Embryonic facial prominence (tissue), 1 donor: ENCODE results near the gene ZNRF3.
"Not testable (repeated sequence)": the region's sequence is repeated elsewhere in the genome, so short reads cannot be mapped to it uniquely, and the experiment has no call there.

Experiments
- DNase-seq: peaks from one replicate; pipeline ENCODE4 v3.0.0-alpha.2; 2016; ENCODE audit errors: extremely low spot score

Gene ZNRF3

GRCh38 chr22:28882878-28883656 is at the start of gene ZNRF3:
TSS of gene ZNRF3 (plus strand) at chr22:28883572. CDS start at chr22:28883767, 195 bp downstream.
- peak; percentile 94 for DNase-seq

GRCh38 chr22:28835630-28836189 is 47.7 kb upstream of the ZNRF3 start:
- no peak for DNase-seq

GRCh38 chr22:28837640-28838039 is 45.7 kb upstream of the ZNRF3 start:
- no peak for DNase-seq

GRCh38 chr22:28838971-28839370 is 44.4 kb upstream of the ZNRF3 start:
- no peak for DNase-seq

GRCh38 chr22:28841111-28841510 is 42.3 kb upstream of the ZNRF3 start:
- no peak for DNase-seq

- DNase-seq = no peak
Observed at GRCh38 chr22:28843633-28844032, 39.7 kb upstream of the ZNRF3 start.

GRCh38 chr22:28844277-28844676 is 39.1 kb upstream of the ZNRF3 start:
- DNase-seq = not testable (repeated sequence)

- no peak for DNase-seq
Observed at GRCh38 chr22:28846994-28847393, 36.4 kb upstream of the ZNRF3 start.

- DNase-seq = peak; percentile 42
Observed at GRCh38 chr22:28855355-28856094, 27.8 kb upstream of the ZNRF3 start.

- no peak for DNase-seq
Observed at GRCh38 chr22:28856095-28856455, 27.3 kb upstream of the ZNRF3 start.

GRCh38 chr22:28857288-28857687 is 26.1 kb upstream of the ZNRF3 start:
- no peak for DNase-seq

- DNase-seq = no peak
Observed at GRCh38 chr22:28864878-28865596, 18.3 kb upstream of the ZNRF3 start.

GRCh38 chr22:28867191-28867590 is 16.2 kb upstream of the ZNRF3 start:
- no peak for DNase-seq

- DNase-seq = not testable (repeated sequence)
Observed at GRCh38 chr22:28868389-28868788, 15.0 kb upstream of the ZNRF3 start.

- DNase-seq = no peak
Observed at GRCh38 chr22:28869736-28870135, 13.6 kb upstream of the ZNRF3 start.

- DNase-seq = no peak
Observed at GRCh38 chr22:28873183-28873963, 10.0 kb upstream of the ZNRF3 start.

GRCh38 chr22:28874061-28874460 is 9.3 kb upstream of the ZNRF3 start:
- no peak for DNase-seq

GRCh38 chr22:28874811-28875320 is 8.5 kb upstream of the ZNRF3 start:
- DNase-seq = no peak

GRCh38 chr22:28882545-28882877 is 861 bp upstream of the ZNRF3 start:
- DNase-seq = no peak

GRCh38 chr22:28883657-28883916 is 215 bp downstream of the ZNRF3 start:
- DNase-seq = no peak

- DNase-seq = no peak
Observed at GRCh38 chr22:28883917-28884746, 760 bp downstream of the ZNRF3 start.
